Esophagus squamous epithelium (tissue), 5 donors: ENCODE results near the gene COASY. TPM values are rescaled to one million over a fixed set of nuclear protein-coding genes. Genes with fewer than 3 reads are reported as not detected.

Experiments
- DNase-seq: peaks from one replicate; lab custom pipeline; 2025; lab: John Stamatoyannopoulos, UW
- H3K27ac ChIP-seq, 4 donors: fragments of 200-600 bp; sonication (generic); one replicate each; pipeline ENCODE4 v1.5.1; 2016 to 2019; ENCODE audit warnings: mild to moderate bottlenecking in 1 of 4
- H3K27me3 ChIP-seq, 4 donors: fragments of 200-600 bp; sonication (generic); 1 replicate in 3 of 4; 2 replicates in 1 of 4; pipeline versions ENCODE4 v1.5.1 to v1.6.0; 2017 to 2021; ENCODE audit warnings: antibody characterized with exemption in 1 of 4
- H3K36me3 ChIP-seq, 3 donors: fragments of 200-600 bp; sonication (generic); one replicate each; pipeline ENCODE4 v1.5.1; 2016 to 2019
- H3K4me1 ChIP-seq, 3 donors: fragments of 200-600 bp; sonication (generic); one replicate each; pipeline ENCODE4 v1.5.1; 2017 to 2019
- H3K4me3 ChIP-seq, 4 donors: fragments of 200-600 bp; sonication (generic); 1 replicate in 3 of 4; 2 replicates in 1 of 4; pipeline ENCODE4 v1.5.1; 2016 to 2019; ENCODE audit warnings: mild to moderate bottlenecking in 2 of 4, moderate library complexity in 1 of 4
- H3K9me3 ChIP-seq, 3 donors: fragments of 200-600 bp; sonication (generic); one replicate each; pipeline ENCODE4 v1.5.1; 2016 to 2019
- POLR2A ChIP-seq, 4 donors: fragments of 450-650 bp; IDR thresholded peaks; one replicate each; pipeline ENCODE4 v1.6.1; 2017; ENCODE audit warnings: antibody characterized with exemption in 4 of 4, mild to moderate bottlenecking in 4 of 4, moderate library complexity in 3 of 4
- WGBS, 2 donors: methylation state at CpG; one replicate each; pipeline ENCODE4 v1.1.5; 2018; 5-methylcytosine and 5-hydroxymethylcytosine counted together
- intact Hi-C: fragments of 100-400 bp; cut with DNase I; formaldehyde crosslinking; loops from one replicate; pipeline ENCODE4 v1.15.0; 2022
- total RNA-seq, 4 donors: library from RNA; depleted of rRNA; stranded (reverse); fragments of >200 nt; gene quantifications; one replicate each; pipeline ENCODE4 v1.1.0, GENCODE V29; 2016
- TF ChIP-seq, protein P1 (sequence below), 6 experiments: fragments of 450-650 bp in 4 of 6; fragments of 200-600 bp in 2 of 6; sonication (generic) in 2 of 6; IDR thresholded peaks; one replicate each; pipeline ENCODE4 v1.5.1; 2016 to 2019; ENCODE audit warnings: antibody characterized with exemption in 6 of 6, mild to moderate bottlenecking in 4 of 6, moderate library complexity in 4 of 6
- donor health status: DM: yes; HTN: yes; CAD: no.

Gene COASY
- total RNA-seq, 4 donors from 2014 or later, result 34.1 to 52.2 (median 46.5) TPM

GRCh38 chr17:42598905-42599304 lies 37.0 kb downstream of the COASY start:
- no peak overlapping the region for H3K4me3 ChIP-seq
- H3K27ac ChIP-seq, result no peak overlapping the region

GRCh38 chr17:42603318-42603717 lies 41.4 kb downstream of the COASY start:
- intact Hi-C loops, result no loop called here

More at GRCh38 chr17:42598905-42599304, 37.0 kb downstream of the COASY start:
- 21% methylated on average over 2 of the region's 2 CpGs; no CpG with 5 or more reads in 1 of the 2 donors for WGBS, 2 donors
- TF ChIP-seq POLR2A (IDR thresholded peaks at IDR 0.05), result no peak
- TF ChIP-seq, protein P1, sequence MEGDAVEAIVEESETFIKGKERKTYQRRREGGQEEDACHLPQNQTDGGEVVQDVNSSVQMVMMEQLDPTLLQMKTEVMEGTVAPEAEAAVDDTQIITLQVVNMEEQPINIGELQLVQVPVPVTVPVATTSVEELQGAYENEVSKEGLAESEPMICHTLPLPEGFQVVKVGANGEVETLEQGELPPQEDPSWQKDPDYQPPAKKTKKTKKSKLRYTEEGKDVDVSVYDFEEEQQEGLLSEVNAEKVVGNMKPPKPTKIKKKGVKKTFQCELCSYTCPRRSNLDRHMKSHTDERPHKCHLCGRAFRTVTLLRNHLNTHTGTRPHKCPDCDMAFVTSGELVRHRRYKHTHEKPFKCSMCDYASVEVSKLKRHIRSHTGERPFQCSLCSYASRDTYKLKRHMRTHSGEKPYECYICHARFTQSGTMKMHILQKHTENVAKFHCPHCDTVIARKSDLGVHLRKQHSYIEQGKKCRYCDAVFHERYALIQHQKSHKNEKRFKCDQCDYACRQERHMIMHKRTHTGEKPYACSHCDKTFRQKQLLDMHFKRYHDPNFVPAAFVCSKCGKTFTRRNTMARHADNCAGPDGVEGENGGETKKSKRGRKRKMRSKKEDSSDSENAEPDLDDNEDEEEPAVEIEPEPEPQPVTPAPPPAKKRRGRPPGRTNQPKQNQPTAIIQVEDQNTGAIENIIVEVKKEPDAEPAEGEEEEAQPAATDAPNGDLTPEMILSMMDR (IDR thresholded peaks at IDR 0.05), result no peak
- Histone ChIP-seq H3K27me3 (no peaks in the 10 kb centered on the region), H3K4me1 (peaks cover 3 to 21% (median 3%) of the 10 kb centered on the region in 3 donors), H3K36me3 (peaks cover 3 to 42% (median 6%) of the 10 kb centered on the region in 3 donors), H3K9me3 (no peaks in the 10 kb centered on the region)
- DNase-seq, result no peak
- intact Hi-C loops, result no loop called here

DNA sequence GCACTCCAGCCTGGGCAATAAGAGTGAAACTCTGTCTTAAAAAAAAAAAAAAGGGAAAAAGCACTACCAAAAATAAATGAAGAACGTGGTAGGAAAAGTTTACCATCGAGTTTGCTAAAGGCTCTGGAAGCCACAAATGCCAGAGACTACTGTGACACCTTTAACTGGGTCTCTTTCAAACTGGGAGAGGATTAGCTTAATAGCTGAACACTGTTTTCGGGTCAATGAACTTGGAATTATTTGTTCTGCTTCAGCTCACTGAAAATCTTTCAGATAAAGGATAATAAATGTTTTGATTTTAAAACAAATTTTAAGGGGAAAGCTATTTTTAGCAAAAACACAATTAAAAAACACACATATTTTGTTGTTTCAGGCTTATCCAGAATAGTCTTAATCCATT lies 45.8 kb downstream of the COASY start:
- WGBS, 2 donors, result 28 to 31% methylated on average over 3 of the region's 3 CpGs
- H3K9me3 ChIP-seq, result no peaks in the 10 kb centered on the region
- intact Hi-C loops, result no loop called here
- DNase-seq, result no peak
- no peaks in the 10 kb centered on the region for H3K27me3 ChIP-seq
- H3K4me3 ChIP-seq, result peak overlapping the region in 3 of 4 donors; percentile 72 to 90 (median 78)
- peaks cover 15 to 64% (median 32%) of the 10 kb centered on the region in 3 donors for H3K4me1 ChIP-seq
- TF ChIP-seq, protein P1 (IDR thresholded peaks at IDR 0.05), result no peak
- no peak for TF ChIP-seq POLR2A (IDR thresholded peaks at IDR 0.05)
- peaks cover 0 to 23% (median 2%) of the 10 kb centered on the region in 3 donors for H3K36me3 ChIP-seq
- peak overlapping the region in 1 of 4 donors; percentile 97 for H3K27ac ChIP-seq

More at GRCh38 chr17:42603318-42603717, 41.4 kb downstream of the COASY start:
- H3K27ac ChIP-seq, result no peak overlapping the region
- H3K27me3 ChIP-seq, result no peaks in the 10 kb centered on the region
- 86 to 92% methylated on average over 7 of the region's 7 CpGs for WGBS, 2 donors
- no peak overlapping the region for H3K4me3 ChIP-seq
- DNase-seq, result no peak
- TF ChIP-seq, protein P1 (IDR thresholded peaks at IDR 0.05), result no peak
- TF ChIP-seq POLR2A (IDR thresholded peaks at IDR 0.05), result no peak
- peaks cover 0 to 22% (median 3%) of the 10 kb centered on the region in 3 donors for H3K36me3 ChIP-seq
- H3K4me1 ChIP-seq, result peaks cover 18 to 54% (median 24%) of the 10 kb centered on the region in 3 donors
- H3K9me3 ChIP-seq, result no peaks in the 10 kb centered on the region

GRCh38 chr17:42608305-42609181 lies 46.6 kb downstream of the COASY start:
- no peak for TF ChIP-seq POLR2A (IDR thresholded peaks at IDR 0.05)
- TF ChIP-seq, protein P1 (IDR thresholded peaks at IDR 0.05), result no peak
- DNase-seq, result peak; percentile 64
- Histone ChIP-seq H3K27ac (peak overlapping the region; percentile 91 to 97 (median 94)), H3K4me3 (peak overlapping the region; percentile 72 to 93 (median 84)), H3K27me3 (no peaks in the 10 kb centered on the region), H3K4me1 (peaks cover 15 to 64% (median 32%) of the 10 kb centered on the region in 3 donors), H3K36me3 (peaks cover 0 to 27% (median 6%) of the 10 kb centered on the region in 3 donors), H3K9me3 (no peaks in the 10 kb centered on the region)
- intact Hi-C loops, result no loop called here
- WGBS, 2 donors, result 0 to 1% methylated on average over 24 to 28 of the region's 30 CpGs
